SHP77 treated with DMSO at 0.1 percent for 48 hours (cell line): ENCODE measurements around the gene RPL29.
"Not testable (repeated sequence)": the region's sequence is repeated elsewhere in the genome, so short reads cannot be mapped to it uniquely, and the experiment has no call there.

Source experiments
- DNase-seq: peaks from one replicate; lab custom pipeline; 2025; lab: John Stamatoyannopoulos, UW

Gene RPL29

GRCh38 chr3:52005571-52005986, 9.9 kb upstream of the RPL29 start:
- DNase-seq, result peak; percentile 66

GRCh38 chr3:52004906-52005395, 9.3 kb upstream of the RPL29 start:
- no peak for DNase-seq

- DNase-seq, result no peak
Measured at GRCh38 chr3:52004163-52004787, 8.6 kb upstream of the RPL29 start.

DNA sequence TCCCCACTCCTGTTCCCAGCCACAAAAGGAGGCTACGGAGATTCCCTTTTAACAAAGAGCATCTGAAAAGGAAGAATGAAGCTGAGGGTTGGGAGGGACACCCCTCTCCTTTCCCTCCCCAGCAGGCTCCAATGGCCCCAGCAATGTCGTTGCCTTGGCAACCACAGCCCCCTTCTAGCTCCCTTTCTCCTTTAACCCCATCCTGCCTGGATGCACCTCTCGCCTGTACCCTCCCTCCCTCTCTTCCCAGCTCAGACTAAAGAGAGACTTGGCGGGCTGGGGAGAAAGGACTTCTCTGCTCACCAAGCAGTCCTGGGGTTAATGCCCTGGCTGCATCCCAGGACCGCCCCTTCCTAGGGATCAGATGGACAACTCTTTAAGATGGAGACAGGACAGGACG, 7.1 kb upstream of the RPL29 start:
- DNase-seq, result no peak

DNA sequence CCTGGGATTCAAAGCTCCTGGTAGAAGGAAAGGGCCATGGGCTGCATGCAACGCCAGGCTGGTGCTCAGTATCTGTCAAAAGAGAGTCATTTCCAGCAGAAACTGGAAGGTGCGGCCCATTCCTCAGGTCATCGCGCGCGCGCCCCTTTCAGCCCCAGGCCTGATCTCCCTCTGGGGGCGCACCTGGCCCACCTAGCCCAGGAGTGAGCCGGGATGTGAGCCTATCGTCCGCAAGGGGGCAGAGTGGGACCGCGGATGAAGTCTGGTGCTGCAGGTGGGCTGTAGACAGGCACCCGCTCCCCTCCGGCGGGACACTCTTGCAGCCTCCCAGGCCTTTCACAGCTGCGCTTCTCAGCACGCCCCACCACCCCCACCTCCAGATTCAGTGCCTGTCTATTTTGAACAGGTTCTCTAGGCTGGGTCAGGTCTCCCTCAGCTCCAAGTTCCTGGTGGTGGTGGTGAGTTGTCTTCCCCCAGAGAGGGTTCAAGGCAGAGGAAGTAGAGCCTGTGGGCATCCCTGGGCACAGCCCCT, 5.8 kb upstream of the RPL29 start:
- DNase-seq, result peak; percentile 46

- DNase-seq, result no peak
Measured at GRCh38 chr3:51999846-52000245, 4.2 kb upstream of the RPL29 start.

DNA sequence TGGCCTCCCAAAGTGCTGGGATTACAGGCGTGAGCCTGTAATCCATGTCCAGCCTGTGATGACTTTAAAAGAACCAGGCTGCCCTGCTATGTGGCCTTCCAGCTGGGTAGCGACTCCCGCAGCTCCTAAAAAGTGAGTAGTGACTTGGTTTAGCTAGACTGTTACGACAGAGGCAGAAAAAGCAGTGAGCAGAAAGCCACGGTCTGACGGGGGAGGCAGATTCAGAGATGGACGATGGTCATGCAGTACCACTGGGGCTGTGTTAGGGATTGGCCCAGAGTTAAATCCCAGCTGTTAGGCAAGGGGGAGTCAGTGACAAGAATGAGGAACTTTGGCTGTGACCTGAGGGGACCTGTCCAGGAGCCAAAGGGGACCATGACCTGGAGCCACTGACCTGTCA, 3.1 kb upstream of the RPL29 start:
- no peak for DNase-seq

DNA sequence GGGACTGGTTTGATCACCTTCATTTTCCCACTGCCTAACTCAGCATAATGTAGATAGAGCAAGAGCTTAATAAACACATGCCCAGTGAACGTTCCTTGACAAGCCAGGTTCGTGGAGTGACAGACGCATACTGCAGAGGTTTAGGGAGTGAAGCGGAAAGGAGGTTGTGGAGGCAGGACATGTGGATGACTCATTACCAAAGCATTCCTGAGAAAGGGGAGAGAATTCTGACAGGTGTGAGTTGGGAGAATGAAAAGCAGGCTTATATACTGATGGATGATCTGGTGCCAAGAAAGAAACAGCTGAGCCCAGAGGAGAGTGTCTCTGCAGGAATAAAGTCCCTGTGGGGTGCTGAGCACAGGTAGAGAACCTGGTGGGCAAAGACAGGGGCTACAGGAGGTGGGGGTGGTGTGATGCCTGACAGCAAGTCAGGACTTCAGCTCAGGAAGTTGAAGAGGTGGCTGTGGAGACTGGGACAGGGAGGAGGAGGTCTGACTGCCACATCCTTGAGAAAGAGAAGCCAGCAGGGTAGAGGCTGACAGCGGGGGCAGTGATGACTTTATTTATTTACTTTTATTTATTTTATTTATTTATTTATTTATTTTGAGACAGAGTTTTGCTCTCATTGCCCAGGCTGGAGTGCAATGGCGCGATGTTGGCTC, 2.4 kb upstream of the RPL29 start:
- no peak for DNase-seq

DNA sequence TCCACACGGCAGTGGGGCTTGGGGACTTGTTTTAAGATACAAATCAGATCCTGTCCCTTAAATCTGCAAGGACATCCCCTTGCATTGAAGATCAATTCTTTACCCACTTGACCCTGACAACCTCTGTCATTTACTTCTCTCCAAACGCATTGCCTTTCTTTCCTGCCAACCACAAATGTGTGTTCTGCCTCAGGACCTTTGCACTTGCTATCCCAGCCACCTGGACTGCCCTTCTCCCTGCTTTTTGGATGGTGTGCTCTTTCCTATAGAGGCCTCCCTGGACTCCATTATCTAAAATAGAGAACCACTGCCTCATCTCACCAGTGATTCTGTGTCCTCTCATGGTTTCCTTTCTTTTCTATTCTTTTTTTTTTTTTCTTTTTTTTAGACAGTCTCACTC, 1.5 kb upstream of the RPL29 start:
- DNase-seq, result no peak

DNA sequence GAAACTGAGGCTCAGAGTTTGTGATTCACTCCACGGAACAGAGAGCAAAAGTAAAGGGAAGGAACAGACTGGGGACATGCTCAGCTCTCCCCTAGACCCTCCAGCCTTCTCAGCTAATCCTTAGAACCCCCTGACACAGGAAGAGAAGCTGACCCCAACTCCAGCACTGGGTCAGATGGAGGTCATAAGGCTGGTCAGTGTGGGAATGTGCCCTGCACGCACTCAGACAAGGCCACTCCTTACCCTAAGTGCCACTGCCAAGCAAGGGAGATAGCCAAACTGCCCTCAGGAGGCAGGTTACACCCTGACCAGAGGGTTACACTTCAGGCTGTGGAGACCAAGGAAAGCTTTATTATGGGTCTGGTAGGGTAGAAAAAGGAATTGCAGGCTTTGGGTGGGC, 1.2 kb downstream of the RPL29 start:
- DNase-seq, result no peak

- DNase-seq, result not testable (repeated sequence)
Measured at GRCh38 chr3:51993657-51994056, 2.0 kb downstream of the RPL29 start.

DNA sequence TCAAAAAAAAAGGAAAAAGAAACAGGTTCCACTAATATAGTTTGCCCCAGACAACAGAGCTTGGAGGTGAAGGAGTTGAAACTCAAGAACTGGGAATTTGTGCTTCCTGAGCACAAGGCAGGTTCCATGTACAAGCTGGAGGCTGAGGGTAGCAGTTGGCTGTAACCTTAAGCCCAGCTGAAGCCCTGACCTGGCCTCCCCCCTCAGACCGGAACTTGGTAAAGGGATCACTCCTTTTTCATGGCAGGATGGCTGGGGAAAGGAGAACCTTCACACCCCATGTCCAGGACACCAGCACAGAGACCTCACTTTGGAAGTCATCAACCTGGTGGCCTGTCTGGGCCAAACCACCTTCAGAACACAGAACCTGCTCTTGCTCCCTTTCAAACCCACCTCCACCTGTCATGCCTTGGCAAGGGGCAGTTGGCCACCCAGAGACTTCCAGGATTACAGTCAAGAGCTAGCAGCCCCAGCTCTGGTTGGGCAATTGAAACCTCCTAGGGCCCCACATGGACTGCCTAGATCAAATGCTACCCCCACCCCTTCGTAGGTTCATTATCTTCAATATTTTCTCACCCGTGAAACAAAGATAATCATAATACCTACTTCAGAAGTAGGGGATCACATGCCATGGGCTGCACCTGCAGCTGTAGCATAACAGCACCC, 3.5 kb downstream of the RPL29 start:
- DNase-seq, result no peak

GRCh38 chr3:51990501-51990971, 5.2 kb downstream of the RPL29 start:
- DNase-seq, result not testable (repeated sequence)

GRCh38 chr3:51988286-51989146, 7.2 kb downstream of the RPL29 start:
- no peak for DNase-seq

- no peak for DNase-seq
Measured at GRCh38 chr3:51987568-51987967, 8.1 kb downstream of the RPL29 start.

DNA sequence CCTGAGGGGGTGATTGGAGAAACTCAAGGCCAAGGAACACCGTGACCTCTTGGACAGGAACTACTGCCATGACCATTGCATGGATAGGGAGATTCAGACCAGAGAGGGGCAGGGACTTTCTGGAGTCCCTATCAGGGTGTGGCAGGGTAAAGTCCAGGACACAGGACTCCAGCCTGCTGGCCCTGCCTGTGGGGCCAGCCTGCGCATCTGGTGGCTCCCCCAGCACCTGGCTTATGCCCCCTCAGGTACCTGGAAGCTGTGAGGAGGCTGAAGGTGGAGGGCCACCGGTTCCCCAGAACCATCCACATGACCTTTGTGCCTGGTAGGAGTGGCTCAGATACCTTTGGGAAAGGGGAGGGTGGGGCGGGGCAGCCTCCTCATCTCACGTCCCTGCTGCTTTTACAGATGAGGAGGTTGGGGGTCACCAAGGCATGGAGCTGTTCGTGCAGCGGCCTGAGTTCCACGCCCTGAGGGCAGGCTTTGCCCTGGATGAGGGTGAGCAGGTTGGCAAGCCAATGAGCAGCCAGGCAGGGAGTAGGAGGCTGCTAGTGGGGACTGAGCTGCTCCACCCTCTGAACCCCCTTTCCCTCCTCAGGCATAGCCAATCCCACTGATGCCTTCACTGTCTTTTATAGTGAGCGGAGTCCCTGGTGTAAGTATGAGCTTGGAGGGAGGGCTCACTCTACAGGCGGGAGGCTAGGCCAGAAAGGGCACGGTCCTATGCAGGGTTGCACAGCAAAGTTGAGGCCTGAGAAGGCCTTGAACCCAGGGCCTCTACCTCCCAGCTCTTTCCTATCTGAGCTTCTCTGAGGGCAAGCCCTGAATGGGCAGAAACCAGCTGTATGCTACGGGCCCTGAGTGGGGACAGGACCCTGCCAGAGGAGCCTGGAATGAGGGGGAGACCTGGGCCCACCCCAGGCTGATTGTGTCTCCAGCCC, 9.4 kb downstream of the RPL29 start:
- no peak for DNase-seq

GRCh38 chr3:51985063-51985462, 10.6 kb downstream of the RPL29 start:
- no peak for DNase-seq

- no peak for DNase-seq
Measured at GRCh38 chr3:51984269-51984647, 11.4 kb downstream of the RPL29 start.

- no peak for DNase-seq
Measured at GRCh38 chr3:51983578-51984268, 12.0 kb downstream of the RPL29 start.
